ENCODE measurements around the gene KDM5A.

The KDM5A gene

GRCh38 chr12:271161-271560, 118.0 kb downstream of the KDM5A start:
- DNase-seq, result no peak

DNA sequence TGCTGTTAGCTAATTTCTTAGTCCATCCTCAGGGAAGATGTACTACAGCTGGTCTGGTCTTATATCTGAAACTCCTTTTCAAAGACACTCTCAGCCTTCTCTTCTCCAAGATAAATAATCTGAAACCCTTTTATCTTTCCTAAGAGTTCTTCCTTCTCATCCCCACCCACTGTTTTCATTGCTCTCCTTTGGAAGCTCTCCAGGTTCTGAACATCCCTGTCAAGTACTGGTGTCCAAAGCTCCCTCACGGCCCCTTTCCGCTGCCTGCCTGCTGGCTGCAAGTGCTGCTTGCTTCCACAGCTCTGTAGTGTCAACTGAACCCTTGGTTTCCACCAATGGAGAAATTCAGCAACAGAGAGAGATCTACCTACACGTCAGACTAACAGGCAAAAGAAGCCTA, 119.9 kb downstream of the KDM5A start:
- no peak for DNase-seq

- no peak for DNase-seq
Observed at GRCh38 chr12:268483-268840, 120.7 kb downstream of the KDM5A start.

- no peak for DNase-seq
Observed at GRCh38 chr12:267581-268482, 121.3 kb downstream of the KDM5A start.

DNA sequence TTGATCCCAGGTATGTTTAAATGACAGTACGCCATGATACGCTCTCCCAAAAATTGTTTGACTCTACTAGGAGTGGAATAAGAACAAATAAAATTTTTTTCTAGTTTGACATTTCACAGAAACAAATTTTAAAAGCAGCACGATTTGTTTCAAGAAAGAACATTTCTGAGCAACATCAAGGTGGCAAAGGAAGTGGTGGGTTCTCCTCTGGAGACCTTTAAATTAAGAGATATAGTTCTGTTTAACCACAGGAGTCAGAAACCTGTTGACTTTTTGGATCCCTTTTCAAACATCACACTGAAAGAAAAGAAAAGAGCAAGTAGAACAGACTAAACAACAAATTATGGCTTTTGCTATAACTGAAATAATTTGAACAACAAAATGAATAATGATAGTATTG, 124.0 kb downstream of the KDM5A start:
- no peak for DNase-seq

DNA sequence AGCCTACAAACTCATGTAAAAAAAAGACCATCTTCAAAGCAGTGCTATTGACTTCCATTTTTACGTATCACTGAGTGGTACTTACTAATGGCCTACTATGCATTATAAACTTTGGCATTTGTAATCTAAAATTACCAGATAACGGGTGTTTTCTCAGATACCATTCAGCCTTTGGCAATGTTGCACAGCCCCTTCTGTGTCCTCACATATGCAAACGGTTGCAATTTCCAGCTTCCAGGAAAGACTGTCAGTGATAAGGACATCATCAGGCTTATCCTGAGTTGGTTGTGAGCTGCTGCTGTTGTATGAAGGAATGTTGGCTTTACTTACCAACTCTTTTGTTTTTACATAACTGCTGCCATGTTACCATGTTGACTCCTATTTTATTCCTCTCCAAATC, 124.9 kb downstream of the KDM5A start:
- DNase-seq, result no peak

GRCh38 chr12:263574-263973, 125.5 kb downstream of the KDM5A start:
- no peak for DNase-seq

GRCh38 chr12:262817-263216, 126.3 kb downstream of the KDM5A start, which contains the start of gene SLC6A13:
TSS of gene SLC6A13 (minus strand) at chr12:262836. CDS start at chr12:260052, 2,784 bp downstream.
- no peak for DNase-seq

- DNase-seq, result no peak
Observed at GRCh38 chr12:262113-262512, 127.0 kb downstream of the KDM5A start.

DNA sequence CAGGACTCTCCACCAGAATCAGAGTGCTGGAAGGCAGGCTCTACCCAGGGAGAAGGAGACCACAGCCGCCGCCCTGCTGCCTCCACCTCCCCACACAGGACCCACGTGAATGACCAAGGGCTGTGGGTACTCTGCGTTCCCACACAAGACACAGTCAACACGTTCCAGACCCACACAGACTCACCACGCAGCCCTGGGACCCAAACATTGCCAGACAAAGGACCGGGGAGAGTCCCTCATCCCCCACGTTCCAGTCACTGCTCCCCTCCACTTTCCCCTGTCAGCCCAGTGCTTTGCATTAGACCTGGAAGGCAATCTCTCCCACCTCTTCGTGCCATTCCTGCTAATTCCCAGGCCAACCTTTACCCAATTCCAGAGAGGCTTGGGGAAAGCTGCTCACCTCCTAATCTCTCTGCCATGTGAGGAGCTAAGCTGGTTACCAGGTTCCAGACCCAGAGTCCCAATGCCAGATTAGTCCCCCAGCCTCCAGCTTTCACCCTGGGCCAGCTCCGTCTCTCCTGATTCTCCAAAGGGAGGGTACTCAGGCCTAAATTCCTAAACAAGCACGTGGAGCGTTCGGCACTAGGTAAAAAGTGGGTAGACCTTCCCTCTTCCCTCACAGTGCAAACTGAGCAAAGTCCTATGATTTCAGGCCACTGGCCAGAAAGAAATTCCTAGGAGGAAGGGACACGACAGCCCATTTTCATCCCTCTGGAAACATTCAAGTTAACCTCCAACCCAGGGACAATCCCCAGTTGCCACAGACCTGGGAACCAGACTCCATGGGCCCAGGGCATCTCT, 131.4 kb downstream of the KDM5A start:
- no peak for DNase-seq

DNA sequence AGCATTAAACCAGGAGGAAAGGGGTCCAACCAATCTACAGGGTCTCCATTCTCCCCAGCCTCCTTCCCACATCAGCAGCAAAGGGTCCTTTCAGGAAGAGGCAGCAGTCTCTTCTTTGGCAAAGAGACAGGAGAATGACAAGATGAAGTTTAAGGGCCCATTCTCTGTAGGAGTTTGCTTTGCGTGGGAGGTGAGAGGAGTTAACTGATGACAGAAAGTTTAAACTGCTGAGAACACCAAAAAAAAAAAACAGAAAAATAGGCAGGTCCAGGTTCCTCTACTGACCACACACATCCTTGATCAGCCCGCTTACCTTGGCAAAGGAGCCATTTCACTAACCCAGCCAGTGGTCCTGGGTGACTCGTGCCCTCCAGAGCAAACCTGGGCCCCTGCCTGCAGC, 132.2 kb downstream of the KDM5A start:
- no peak for DNase-seq

- no peak for DNase-seq
Observed at GRCh38 chr12:256225-256624, 132.9 kb downstream of the KDM5A start.

DNA sequence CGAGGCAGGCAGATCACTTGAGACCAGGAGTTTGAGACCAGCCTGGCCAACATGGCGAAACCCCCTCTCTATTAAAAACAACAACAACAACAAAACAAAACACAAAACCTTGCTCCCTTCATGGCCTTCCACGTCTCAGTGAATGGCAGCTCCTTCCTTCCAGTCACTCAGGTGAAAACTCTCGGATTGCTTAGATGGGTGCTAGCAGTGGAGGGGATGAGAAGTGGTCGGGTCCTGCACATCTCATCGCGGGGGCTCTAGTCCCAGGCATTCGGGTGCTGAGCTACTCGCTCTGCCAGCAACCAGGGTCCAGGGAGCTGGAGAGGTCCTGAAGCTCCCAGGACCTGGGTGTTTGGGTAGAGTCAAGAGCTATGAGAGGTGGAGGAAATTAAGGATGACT, 134.2 kb downstream of the KDM5A start:
- no peak for DNase-seq

GRCh38 chr12:254039-254438, 135.1 kb downstream of the KDM5A start:
- DNase-seq, result no peak

GRCh38 chr12:253116-253831, 135.8 kb downstream of the KDM5A start:
- DNase-seq, result peak in 1 of 2 experiments; percentile 29

- DNase-seq, result no peak
Observed at GRCh38 chr12:252636-253035, 136.5 kb downstream of the KDM5A start.

- DNase-seq, result no peak
Observed at GRCh38 chr12:247271-247670, 141.8 kb downstream of the KDM5A start.

DNA sequence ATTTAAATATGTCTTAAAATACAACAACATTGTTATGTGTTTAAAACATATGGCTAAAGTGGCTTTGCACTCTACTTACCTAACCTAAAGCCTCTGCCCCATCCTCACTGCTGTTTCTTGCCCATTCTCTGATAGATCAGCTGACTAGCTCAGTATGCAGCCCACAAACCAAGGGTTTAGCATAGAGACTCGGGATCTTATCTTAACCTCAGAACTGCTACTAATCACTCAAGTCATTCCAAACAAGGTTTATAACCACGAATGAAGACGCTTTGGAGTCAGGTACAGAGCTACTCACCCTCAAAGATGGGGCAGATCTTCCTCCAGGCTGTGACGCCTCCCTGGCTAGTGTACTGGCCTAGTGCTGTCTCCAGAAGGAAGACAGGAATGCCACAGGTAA, 145.7 kb downstream of the KDM5A start:
- DNase-seq, result no peak

- no peak for DNase-seq
Observed at GRCh38 chr12:242496-242895, 146.6 kb downstream of the KDM5A start.

- DNase-seq, result no peak
Observed at GRCh38 chr12:241266-241665, 147.9 kb downstream of the KDM5A start.

GRCh38 chr12:240566-240965, 148.6 kb downstream of the KDM5A start:
- no peak for DNase-seq

GRCh38 chr12:238736-239398, 150.3 kb downstream of the KDM5A start:
- DNase-seq, result no peak

DNA sequence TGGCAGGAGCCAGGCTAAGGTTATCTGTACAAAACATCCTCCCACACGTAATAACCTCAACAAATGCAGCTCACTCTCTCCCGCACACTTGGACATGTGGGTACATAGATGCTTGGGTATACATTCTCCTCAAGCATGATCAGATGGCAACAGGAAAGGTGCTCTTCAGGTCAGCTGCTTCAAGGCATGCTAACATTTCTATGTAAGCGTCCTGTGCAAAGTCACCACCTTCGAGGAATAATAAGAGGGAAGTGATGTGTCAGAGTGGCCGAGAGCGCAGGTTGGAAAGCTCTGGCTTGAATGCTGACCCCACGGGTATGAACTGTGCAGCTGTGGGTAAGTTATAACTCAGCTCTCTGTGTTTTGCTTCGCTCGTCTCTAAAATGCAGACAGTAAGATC, 151.0 kb downstream of the KDM5A start:
- DNase-seq, result no peak

Measured in NCI-H187 (cell line).